NCI-H146 treated with DMSO at 0.1 percent for 48 hours (cell line): ENCODE results near the gene LIPG.

Source experiments
- DNase-seq: peaks from one replicate; lab custom pipeline; 2025; ENCODE audit not compliant: unreplicated experiment; lab: John Stamatoyannopoulos, UW

Gene LIPG

GRCh38 chr18:49546278-49546677 is 15.6 kb upstream of the LIPG start:
- no peak for DNase-seq

- DNase-seq: no peak
Measured at GRCh38 chr18:49546719-49547273, 15.1 kb upstream of the LIPG start.

GRCh38 chr18:49547701-49548100 is 14.2 kb upstream of the LIPG start:
- no peak for DNase-seq

GRCh38 chr18:49548229-49548636 is 13.6 kb upstream of the LIPG start:
- DNase-seq: no peak

- no peak for DNase-seq
Measured at GRCh38 chr18:49550621-49551339, 11.1 kb upstream of the LIPG start.

- DNase-seq: no peak
Measured at GRCh38 chr18:49553003-49553402, 8.9 kb upstream of the LIPG start.

- DNase-seq: no peak
Measured at GRCh38 chr18:49555641-49556040, 6.2 kb upstream of the LIPG start.

- DNase-seq: no peak
Measured at GRCh38 chr18:49558356-49558755, 3.5 kb upstream of the LIPG start.

- peak; percentile 65 for DNase-seq
Measured at GRCh38 chr18:49559326-49559931, 2.4 kb upstream of the LIPG start.

- DNase-seq: no peak
Measured at GRCh38 chr18:49560277-49560623, 1.6 kb upstream of the LIPG start.

GRCh38 chr18:49560624-49561288 is 1.1 kb upstream of the LIPG start:
- peak; percentile 84 for DNase-seq

- DNase-seq: no peak
Measured at GRCh38 chr18:49562481-49563129, 748 bp downstream of the LIPG start.

- DNase-seq: no peak
Measured at GRCh38 chr18:49563130-49563540, 1.3 kb downstream of the LIPG start.

GRCh38 chr18:49563701-49564517 is 2.1 kb downstream of the LIPG start:
- DNase-seq: no peak

- DNase-seq: no peak
Measured at GRCh38 chr18:49564518-49564834, 2.6 kb downstream of the LIPG start.

GRCh38 chr18:49565101-49565500 is 3.2 kb downstream of the LIPG start:
- no peak for DNase-seq

- peak; percentile 41 for DNase-seq
Measured at GRCh38 chr18:49565612-49566011, 3.8 kb downstream of the LIPG start.

GRCh38 chr18:49566217-49566770 is 4.4 kb downstream of the LIPG start:
- no peak for DNase-seq

- DNase-seq: no peak
Measured at GRCh38 chr18:49566985-49567384, 5.1 kb downstream of the LIPG start.

- no peak for DNase-seq
Measured at GRCh38 chr18:49569724-49570123, 7.9 kb downstream of the LIPG start.

- DNase-seq: no peak
Measured at GRCh38 chr18:49570836-49571235, 9.0 kb downstream of the LIPG start.
